Left renal cortex interstitium (tissue), 4 donors: ENCODE results near the gene MYO18B. TPM values are rescaled to one million over a fixed set of nuclear protein-coding genes. Genes with fewer than 3 reads are reported as not detected.

Experiments used
- DNase-seq, 4 donors: peaks; one replicate each; pipeline ENCODE4 v3.0.0-alpha.2; 2013; ENCODE audit warnings: low read depth in 4 of 4, low spot score in 2 of 4, missing footprints in 1 of 4
- polyA plus RNA-seq, 4 donors: library from polyadenylated mRNA; unstranded; fragments of 120-200 nt; gene quantifications; one replicate each; pipeline ENCODE4 v1.2.1, GENCODE V29; 2013; ENCODE audit not compliant: insufficient read length in 4 of 4

The MYO18B gene
- polyA plus RNA-seq, 4 donors: 0.03 to 0.25 (median 0.08) TPM

- DNase-seq: no peak
These were observed 5.4 kb downstream of the MYO18B start for GRCh38 chr22:25747245-25747944.

DNA sequence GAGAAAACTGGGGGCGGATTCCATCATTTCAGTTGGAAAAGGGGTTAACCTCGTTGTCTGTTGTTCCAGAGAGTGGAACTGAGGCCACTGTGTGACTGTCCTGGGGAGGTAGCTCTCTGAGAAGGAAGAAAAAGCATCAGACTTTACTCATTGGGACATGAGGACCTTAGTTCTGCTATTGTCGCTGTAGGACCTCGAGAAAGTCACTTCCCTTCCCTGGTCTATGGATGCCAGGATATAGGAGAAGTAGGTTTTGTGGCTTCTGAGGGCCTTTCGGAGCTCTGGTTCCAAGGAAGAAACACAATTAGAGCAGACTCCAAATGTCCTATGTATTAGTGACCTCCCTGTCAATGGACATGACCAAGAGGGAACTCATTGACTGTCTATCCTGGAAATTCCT is 6.2 kb downstream of the MYO18B start:
- DNase-seq: no peak

DNA sequence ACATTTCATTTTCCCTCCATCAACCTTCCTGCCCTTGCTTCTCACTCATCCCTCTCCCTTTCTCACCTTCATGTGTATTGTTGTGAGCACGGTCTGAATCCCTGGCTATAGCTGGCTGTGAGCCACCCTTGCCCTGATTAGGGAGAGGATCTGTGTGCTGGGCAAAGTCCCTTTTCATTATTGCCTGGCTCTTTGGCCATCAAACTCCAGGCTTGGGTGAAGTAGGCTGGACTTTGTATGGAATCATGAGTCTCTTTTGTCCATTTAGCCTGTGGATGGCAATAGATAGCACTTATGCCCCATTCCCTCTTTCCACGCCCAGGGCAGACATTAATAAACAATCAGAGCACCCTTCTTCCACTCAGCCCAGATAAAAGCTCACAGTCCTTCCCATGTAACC is 6.7 kb downstream of the MYO18B start:
- no peak for DNase-seq

- DNase-seq: no peak
These were observed 7.6 kb downstream of the MYO18B start for GRCh38 chr22:25749420-25750169.

GRCh38 chr22:25750569-25751173 is 8.7 kb downstream of the MYO18B start:
- DNase-seq: no peak

- DNase-seq: no peak
These were observed 9.2 kb downstream of the MYO18B start for GRCh38 chr22:25751174-25751581.

- no peak for DNase-seq
These were observed 10.7 kb downstream of the MYO18B start for GRCh38 chr22:25752615-25753214.

DNA sequence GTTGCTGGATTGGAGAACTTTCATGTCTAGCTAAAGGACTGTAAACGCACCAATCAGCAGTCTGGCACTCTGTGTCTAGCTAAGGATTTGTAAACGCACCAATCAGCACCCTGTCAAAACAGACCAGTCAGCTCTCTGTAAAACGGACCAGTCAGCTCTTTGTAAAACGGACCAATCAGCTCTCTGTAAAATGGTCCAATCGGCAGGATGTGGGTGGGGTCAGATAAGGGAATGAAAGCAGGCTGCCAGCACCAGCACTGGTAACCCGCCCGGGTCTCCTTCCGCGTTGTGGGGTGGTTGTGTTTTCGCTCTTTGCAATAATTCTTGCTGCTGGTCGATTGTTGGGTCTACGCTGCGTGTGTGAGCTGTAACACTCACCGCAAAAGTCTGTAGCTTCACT is 11.3 kb downstream of the MYO18B start:
- no peak for DNase-seq

DNA sequence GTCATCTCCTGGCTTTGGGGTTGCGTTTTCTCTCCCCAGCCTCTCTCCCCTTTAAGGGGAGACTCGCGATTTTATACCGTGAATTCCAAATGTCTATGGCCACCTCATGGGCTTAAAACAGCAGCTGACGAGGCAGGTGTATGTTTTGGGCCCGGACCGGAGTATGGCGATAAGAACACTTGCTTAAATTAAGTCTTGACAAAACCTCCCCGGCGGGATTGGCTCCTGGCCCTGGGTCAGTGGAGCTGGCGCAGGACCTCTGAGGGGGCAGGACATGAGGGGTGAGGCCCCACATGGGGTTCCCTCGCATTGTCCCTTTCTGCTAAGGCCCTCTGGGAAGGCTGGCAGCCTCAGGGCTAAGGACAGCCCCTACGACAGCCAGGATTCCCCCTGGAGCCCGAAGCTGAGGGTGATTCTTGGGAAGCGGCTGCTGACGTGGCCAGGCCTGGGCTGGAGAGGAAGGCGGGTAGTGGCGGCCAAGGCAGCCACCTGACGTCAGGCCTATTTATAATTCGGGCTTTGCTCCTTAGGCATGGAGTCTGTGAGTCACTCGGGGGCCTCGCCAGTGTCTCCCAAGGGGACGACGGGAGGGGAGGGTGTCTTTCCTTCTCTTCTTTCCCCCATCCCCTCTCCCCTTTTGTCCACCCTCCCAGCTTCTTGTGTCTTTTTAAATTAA is 12.7 kb downstream of the MYO18B start:
- DNase-seq: no peak

GRCh38 chr22:25757686-25758085 is 15.7 kb downstream of the MYO18B start:
- no peak for DNase-seq

DNA sequence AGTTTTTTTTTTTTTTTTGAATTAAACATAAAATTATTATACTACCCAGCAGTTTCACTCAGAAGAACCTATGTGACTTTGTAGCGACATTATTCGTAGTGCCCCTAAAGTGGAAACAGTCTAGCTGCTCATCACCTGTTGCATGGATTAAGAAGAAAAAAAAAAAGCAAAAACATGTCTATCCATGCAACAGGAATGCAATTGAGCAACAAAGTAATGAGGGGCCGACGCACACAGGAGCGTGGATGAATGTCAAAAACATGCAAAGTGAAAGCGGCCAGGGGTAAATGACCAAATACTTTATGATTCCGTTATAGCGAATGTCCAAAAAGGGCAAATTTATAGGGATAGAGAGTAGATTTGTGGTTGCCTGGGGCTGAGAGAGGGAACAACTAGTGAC is 16.3 kb downstream of the MYO18B start:
- DNase-seq: no peak

DNA sequence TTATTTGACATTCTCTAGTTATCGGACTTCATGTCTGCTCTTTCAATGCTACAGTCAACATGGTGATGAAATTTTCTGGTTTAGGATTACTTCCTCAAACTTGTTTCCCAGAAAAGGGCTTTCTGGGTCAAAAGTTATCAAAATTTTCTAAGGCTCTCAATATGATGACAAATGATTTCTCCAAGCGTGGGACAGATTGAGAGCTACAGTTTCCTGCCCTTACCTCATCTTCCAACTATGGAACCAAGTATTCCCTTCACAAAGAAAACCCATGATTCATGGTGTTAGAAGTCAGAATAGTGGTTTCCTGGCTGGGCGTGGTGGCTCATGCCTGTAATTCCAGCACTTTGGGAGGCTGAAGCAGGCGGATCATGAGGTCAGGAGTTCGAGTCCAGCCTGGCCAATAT is 17.8 kb downstream of the MYO18B start:
- no peak for DNase-seq

- no peak for DNase-seq
These were observed 18.3 kb downstream of the MYO18B start for GRCh38 chr22:25760294-25760693.

DNA sequence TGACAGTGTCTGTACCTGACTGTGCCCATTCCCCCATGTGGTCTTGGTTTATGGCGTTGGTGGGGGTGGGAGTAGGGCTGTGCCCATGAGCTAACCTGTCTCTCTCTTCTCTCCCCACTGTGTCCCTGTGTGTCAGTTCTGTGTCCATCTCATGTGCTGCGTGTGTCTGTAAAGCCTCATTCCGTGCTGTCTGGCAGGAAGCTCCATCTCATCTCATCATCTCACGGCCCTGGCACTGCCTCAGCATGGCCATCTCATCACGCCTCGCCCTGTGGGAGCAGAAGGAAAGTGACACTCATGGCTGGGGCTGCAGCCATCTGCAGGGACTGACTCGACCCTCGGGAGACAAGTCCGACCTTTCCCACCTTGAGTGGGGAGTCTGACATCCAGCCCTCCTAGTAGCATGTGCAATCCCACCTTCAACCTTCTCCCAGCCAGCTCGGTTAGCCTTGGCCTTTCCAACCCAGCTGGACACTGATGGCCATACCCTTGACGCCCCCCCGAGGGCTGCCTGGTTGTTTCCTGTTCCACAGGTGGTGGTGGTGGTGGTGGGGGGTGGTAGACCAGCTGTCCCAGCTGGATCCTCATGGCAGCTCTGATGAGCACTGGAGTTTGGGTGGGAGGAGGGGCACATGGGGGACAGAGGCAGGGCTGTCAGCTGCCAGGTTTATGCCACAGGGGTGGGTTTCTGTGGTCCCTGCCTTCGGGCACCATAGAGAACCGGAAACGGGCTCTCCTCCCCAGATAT is 19.0 kb downstream of the MYO18B start:
- no peak for DNase-seq

- no peak for DNase-seq
These were observed 20.2 kb downstream of the MYO18B start for GRCh38 chr22:25762147-25762546.

DNA sequence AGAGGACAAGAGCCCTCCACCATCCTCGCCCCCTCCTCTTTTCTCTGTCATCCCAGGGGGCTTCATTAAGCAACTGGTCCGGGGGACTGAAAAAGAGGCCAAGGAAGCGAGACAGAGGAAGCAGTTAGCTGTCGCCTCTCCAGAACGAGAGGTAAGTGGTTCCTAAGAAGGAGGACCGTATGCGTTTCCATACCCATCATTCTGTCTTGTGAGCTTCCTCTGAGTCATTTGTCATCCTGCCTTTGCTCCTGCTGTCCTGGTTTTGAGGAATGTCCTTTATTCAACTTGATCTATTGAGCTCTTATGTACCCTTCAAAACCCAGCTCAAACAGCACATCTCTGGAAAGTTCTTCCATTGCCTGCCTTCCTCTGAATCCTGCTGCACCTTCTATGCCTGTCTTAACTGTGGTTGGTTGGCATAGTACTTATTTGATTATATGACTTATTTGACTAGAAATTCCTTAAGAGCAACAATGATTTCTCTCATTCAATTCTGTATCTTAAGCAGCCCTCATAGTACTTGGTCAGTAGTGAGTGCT is 21.3 kb downstream of the MYO18B start:
- no peak for DNase-seq

DNA sequence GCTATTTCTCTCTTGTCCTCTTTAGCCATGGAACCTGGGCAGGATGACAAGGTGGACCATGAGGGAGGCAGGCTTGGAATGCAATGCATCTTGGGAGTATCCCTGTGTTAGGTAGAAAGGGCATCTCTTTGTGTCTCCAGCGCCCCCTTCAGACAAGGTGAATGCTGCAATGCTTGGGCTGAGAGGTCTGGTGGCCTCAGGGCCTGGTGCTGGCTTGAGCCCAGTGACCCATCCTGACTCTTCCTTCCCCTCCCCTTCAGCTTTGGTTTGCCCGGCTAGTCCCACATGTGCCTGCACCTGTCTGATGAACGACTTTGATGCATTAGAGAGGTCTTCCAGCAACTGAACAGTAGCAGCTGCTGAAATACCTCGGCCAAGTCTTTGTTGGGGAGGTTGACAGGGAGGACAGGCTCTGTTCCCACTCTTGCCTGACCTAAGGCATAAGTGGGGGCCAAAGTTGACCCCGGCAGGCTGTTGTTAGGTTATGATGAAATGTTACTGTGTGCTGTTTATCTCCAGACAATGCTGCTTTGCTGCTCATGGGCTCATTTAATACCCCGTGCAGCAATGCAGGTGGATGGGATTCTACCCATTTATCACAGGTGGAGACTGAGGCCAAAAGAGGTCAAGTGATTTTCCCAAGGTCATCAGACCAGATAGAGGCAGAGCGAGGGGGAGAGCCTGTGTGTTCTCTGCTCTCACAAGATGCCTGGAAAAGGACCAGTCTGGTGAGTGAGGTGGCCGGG is 22.5 kb downstream of the MYO18B start:
- DNase-seq: no peak

- no peak for DNase-seq
These were observed 23.0 kb downstream of the MYO18B start for GRCh38 chr22:25765016-25765367.

- DNase-seq: no peak
These were observed 23.8 kb downstream of the MYO18B start for GRCh38 chr22:25765801-25766200.
